GM12892 (cell line): ENCODE data around the gene THAP4. TPM values are rescaled to one million over a fixed set of nuclear protein-coding genes. Genes with fewer than 3 reads are reported as not detected.

Source experiments
- DNase-seq: peaks from one replicate; pipeline ENCODE4 v3.0.0; 2011; ENCODE audit not compliant: insufficient read length
- FAIRE-seq: peaks from 2 replicates; lab custom pipeline; 2011; peaks lifted over from hg19 to GRCh38; lab: Jason Lieb, UNC
- POLR2A ChIP-seq: IDR thresholded peaks from 2 replicates; pipeline ENCODE4 v1.6.1; 2011; ENCODE audit warnings: low read depth, low read length, control low read depth
- POLR2AphosphoS5 ChIP-seq: IDR thresholded peaks from 2 replicates; pipeline ENCODE4 v1.6.1; 2011; ENCODE audit warnings: low read depth, low read length, control low read depth
- TAF1 ChIP-seq: IDR thresholded peaks from 2 replicates; pipeline ENCODE4 v1.6.1; 2011; ENCODE audit warnings: low read depth, mild to moderate bottlenecking, control low read depth, low read length, borderline replicate concordance
- polyA plus RNA-seq: library from polyadenylated mRNA; unstranded; fragments of >200 nt; gene quantifications from one replicate; pipeline ENCODE4 v1.2.1, GENCODE V29; 2012; ENCODE audit warnings: missing spikeins, inconsistent platforms; ENCODE audit not compliant: missing spikeins

THAP4 gene
- 30.6 TPM for polyA plus RNA-seq

GRCh38 chr2:241637018-241637794 is at the start of gene THAP4, which contains the start of gene ATG4B:
Gene THAP4 (minus strand): TSS chr2:241637158. CDS start chr2:241637017, 141 bp downstream.
Gene ATG4B (plus strand): TSS chr2:241637693. CDS start chr2:241637715, 22 bp downstream.
- peak; percentile 88 for DNase-seq
- TF ChIP-seq TAF1 (no peak), POLR2AphosphoS5 (peak; percentile 88), POLR2A (peak; percentile 91)
- peak; percentile 100 for FAIRE-seq

- DNase-seq, result no peak
- TF ChIP-seq TAF1 (no peak), POLR2A (no peak), POLR2AphosphoS5 (no peak)
- FAIRE-seq, result no peak
Measured at GRCh38 chr2:241686324-241686649, 49.3 kb upstream of the THAP4 start.

GRCh38 chr2:241680827-241681599 is 44.1 kb upstream of the THAP4 start:
- DNase-seq, result no peak
- FAIRE-seq, result no peak

GRCh38 chr2:241680044-241680443 is 43.1 kb upstream of the THAP4 start:
- DNase-seq (no peak), FAIRE-seq (no peak)
- no peak for TF ChIP-seq POLR2AphosphoS5
- no peak for TF ChIP-seq POLR2A
- no peak for TF ChIP-seq TAF1

More at GRCh38 chr2:241680827-241681599, 44.1 kb upstream of the THAP4 start:
- TF ChIP-seq POLR2AphosphoS5 (no peak), POLR2A (no peak), TAF1 (no peak)

- FAIRE-seq (no peak), DNase-seq (no peak)
- TF ChIP-seq TAF1, result no peak
- TF ChIP-seq POLR2A, result 0 out of 2 replicates have a peak, but pooled peaks have one; percentile 17
- TF ChIP-seq POLR2AphosphoS5, result no peak
Measured at GRCh38 chr2:241678784-241679540, 42.0 kb upstream of the THAP4 start.

GRCh38 chr2:241678307-241678706 is 41.3 kb upstream of the THAP4 start:
- FAIRE-seq, result no peak

GRCh38 chr2:241677392-241677791 is 40.4 kb upstream of the THAP4 start:
- DNase-seq, result no peak
- no peak for FAIRE-seq
- no peak for TF ChIP-seq POLR2A
- TF ChIP-seq TAF1, result no peak
- no peak for TF ChIP-seq POLR2AphosphoS5

More at GRCh38 chr2:241678307-241678706, 41.3 kb upstream of the THAP4 start:
- no peak for DNase-seq
- no peak for TF ChIP-seq TAF1
- TF ChIP-seq POLR2AphosphoS5, result no peak
- TF ChIP-seq POLR2A, result no peak

GRCh38 chr2:241676665-241677064 is 39.7 kb upstream of the THAP4 start:
- DNase-seq (no peak), FAIRE-seq (no peak)
- TF ChIP-seq POLR2A (no peak; the same call in 1 of the 2 replicates), TAF1 (no peak), POLR2AphosphoS5 (no peak)

GRCh38 chr2:241675885-241676284 is 38.9 kb upstream of the THAP4 start:
- DNase-seq (no peak), FAIRE-seq (no peak)
- TF ChIP-seq TAF1 (no peak), POLR2AphosphoS5 (no peak), POLR2A (no peak)

GRCh38 chr2:241673797-241674725 is 37.1 kb upstream of the THAP4 start:
- no peak for FAIRE-seq

More at GRCh38 chr2:241673797-241674725, 37.1 kb upstream of the THAP4 start:
- no peak for TF ChIP-seq POLR2A
- no peak for TF ChIP-seq POLR2AphosphoS5
- no peak for TF ChIP-seq TAF1
- no peak for DNase-seq
